Right cardiac atrium (tissue), 5 donors: ENCODE measurements around the gene ZNF782. TPM values are rescaled to one million over a fixed set of nuclear protein-coding genes. Genes with fewer than 3 reads are reported as not detected.
"Not testable (repeated sequence)": the region's sequence is repeated elsewhere in the genome, so short reads cannot be mapped to it uniquely, and the experiment has no call there.

Experiments used
- ATAC-seq, 2 donors: fragments of 200-7000 bp; cut with Tn5 transposase; one replicate each; pipeline versions ENCODE4 v1.8.0 to v1.9.1; 2020; ENCODE audit warnings: moderate library complexity in 2 of 2, mild to moderate bottlenecking in 1 of 2
- DNase-seq, 3 donors: peaks; one replicate each; pipeline ENCODE4 v3.0.0-alpha.2; 2020
- H3K27ac ChIP-seq: one replicate; pipeline ENCODE4 v1.5.1; 2013; ENCODE audit warnings: mild to moderate bottlenecking, low read length, control low read depth, moderate library complexity
- H3K27me3 ChIP-seq: one replicate; pipeline ENCODE4 v1.6.1; 2013; ENCODE audit not compliant: control insufficient read depth, insufficient read depth
- H3K4me1 ChIP-seq: one replicate; pipeline ENCODE4 v1.6.1; 2013; ENCODE audit warnings: low read length; ENCODE audit not compliant: control insufficient read depth, insufficient read depth
- H3K4me3 ChIP-seq: one replicate; pipeline ENCODE4 v1.5.1; 2013; ENCODE audit warnings: low read length, control low read depth
- H3K9me3 ChIP-seq: one replicate; pipeline ENCODE4 v1.6.1; 2013; ENCODE audit warnings: low read length; ENCODE audit not compliant: control insufficient read depth
- WGBS: extraction: QIAGEN DNeasy Blood & Tissue Kit; methylation state at CpG from one replicate; pipeline ENCODE4 v1.1.7; 2013; 5-methylcytosine and 5-hydroxymethylcytosine counted together
- intact Hi-C, 4 donors: fragments of 100-400 bp; cut with DNase I; formaldehyde crosslinking; loops; one replicate each; pipeline versions ENCODE4 v1.11.0 to v1.14.0; 2022 to 2023
- long read RNA-seq, 4 donors: library from polyadenylated mRNA; unstranded; transcript quantifications; one replicate each; pipeline ENCODE4 v2.0.0, GENCODE V29; 2020 to 2021
- polyA plus RNA-seq: library from polyadenylated mRNA; stranded (reverse); fragments of 200-250 nt; gene quantifications from one replicate; pipeline ENCODE4 v1.2.3, GENCODE V29; 2013
- total RNA-seq, 4 donors: library from RNA; stranded (reverse); fragmentation: NEBNext Ultra II Directional; extraction: Animal tissue kit (Norgen Biotek cat#: 25700); gene quantifications; one replicate each; pipeline ENCODE4 v1.2.1, GENCODE V29; 2021
- donor health status: healthy with polysubstance abuse.
- donor health status: DM: no; HTN: yes; CAD: no.
- donor health status: DM: no; HTN: no; CAD: no.
- donor health status: DM: no; HTN: yes; CAD: no; lungs with severe emphysema.
- donor health status: DM: yes; HTN: yes; CAD: no.

Gene ZNF782
- total RNA-seq = 1 to 10 TPM; 2.9 to 4.3 (median 3.9) TPM
- polyA plus RNA-seq = 1.1 TPM
- long read RNA-seq, donor 1, partial matches to known transcripts = 0 of 3 reads
- long read RNA-seq, donor 1, other reads (novel, unspliced or antisense) = 3 of 3 reads
- long read RNA-seq, donor 2 = 0 reads
- long read RNA-seq, donor 3, partial matches to known transcripts = 1 of 2 reads
- long read RNA-seq, donor 3, other reads (novel, unspliced or antisense) = 0 of 2 reads
- long read RNA-seq, donor 4, partial matches to known transcripts = 1 of 1 reads
- long read RNA-seq, donor 4, other reads (novel, unspliced or antisense) = 0 of 1 reads

- peaks cover 12% of the 10 kb centered on the region for H3K4me1 ChIP-seq
- intact Hi-C loops = no loop called here
- ATAC-seq (peak; percentile 99 to 100), DNase-seq (peak; percentile 94 to 97 (median 97))
- under 1% methylated on average over 67 of the region's 67 CpGs for WGBS
- H3K27ac ChIP-seq = peak within 1 kb of the TSS; percentile 44
- H3K9me3 ChIP-seq = no peaks in the 10 kb centered on the region
- H3K27me3 ChIP-seq = no peaks in the 10 kb centered on the region
- peak within 1 kb of the TSS; percentile 89 for H3K4me3 ChIP-seq
These were observed at the start of gene ZNF782 for GRCh38 chr9:96853781-96854650. Gene ZNF782 (minus strand): TSS chr9:96854514. CDS start chr9:96851961, 2,553 bp downstream.

GRCh38 chr9:96900010-96900409 is 45.7 kb upstream of the ZNF782 start:
- 91% methylated on average over 1 of the region's 2 CpGs for WGBS
- intact Hi-C loops, H3K4me1 ChIP-seq, ATAC-seq, H3K27me3 ChIP-seq, DNase-seq, H3K9me3 ChIP-seq, H3K27ac ChIP-seq, H3K4me3 ChIP-seq: not testable (repeated sequence)

GRCh38 chr9:96892131-96892530 is 37.8 kb upstream of the ZNF782 start:
- Histone ChIP-seq H3K4me1 (no peaks in the 10 kb centered on the region), H3K4me3 (no peak overlapping the region), H3K27ac (no peak overlapping the region), H3K27me3 (no peaks in the 10 kb centered on the region), H3K9me3 (no peaks in the 10 kb centered on the region)
- no peak for DNase-seq
- intact Hi-C loops = no loop called here
- WGBS = 98% methylated on average over 7 of the region's 7 CpGs
- ATAC-seq = no peak

GRCh38 chr9:96888591-96888990 is 34.3 kb upstream of the ZNF782 start:
- H3K27ac ChIP-seq = no peak overlapping the region
- no peaks in the 10 kb centered on the region for H3K27me3 ChIP-seq
- DNase-seq (no peak), ATAC-seq (no peak)
- WGBS = 89% methylated on average over 4 of the region's 4 CpGs
- no peaks in the 10 kb centered on the region for H3K9me3 ChIP-seq
- intact Hi-C loops = no loop called here
- no peak overlapping the region for H3K4me3 ChIP-seq
- H3K4me1 ChIP-seq = no peaks in the 10 kb centered on the region

GRCh38 chr9:96885424-96885823 is 31.1 kb upstream of the ZNF782 start:
- Histone ChIP-seq H3K27me3 (no peaks in the 10 kb centered on the region), H3K4me1 (no peaks in the 10 kb centered on the region), H3K4me3 (no peak overlapping the region), H3K9me3 (no peaks in the 10 kb centered on the region), H3K27ac (no peak overlapping the region)
- ATAC-seq (no peak), DNase-seq (no peak)
- intact Hi-C loops = no loop called here

- no peak overlapping the region for H3K4me3 ChIP-seq
- ATAC-seq = no peak
- 76% methylated on average over 2 of the region's 2 CpGs for WGBS
These were observed 30.1 kb upstream of the ZNF782 start for GRCh38 chr9:96884443-96884842.

GRCh38 chr9:96883922-96884321 is 29.6 kb upstream of the ZNF782 start:
- Histone ChIP-seq H3K4me3 (no peak overlapping the region), H3K27me3 (no peaks in the 10 kb centered on the region), H3K4me1 (no peaks in the 10 kb centered on the region), H3K27ac (no peak overlapping the region), H3K9me3 (no peaks in the 10 kb centered on the region)
- WGBS = 58% methylated on average over 1 of the region's 1 CpG
- DNase-seq (no peak), ATAC-seq (peak in 1 of 2 donors; percentile 33)
- intact Hi-C loops = no loop called here

More at GRCh38 chr9:96884443-96884842, 30.1 kb upstream of the ZNF782 start:
- Histone ChIP-seq H3K9me3 (no peaks in the 10 kb centered on the region), H3K4me1 (no peaks in the 10 kb centered on the region), H3K27me3 (no peaks in the 10 kb centered on the region), H3K27ac (no peak overlapping the region)
- DNase-seq = no peak
- intact Hi-C loops = no loop called here

- Histone ChIP-seq H3K27ac (no peak overlapping the region), H3K27me3 (no peaks in the 10 kb centered on the region), H3K4me3 (no peak overlapping the region), H3K4me1 (no peaks in the 10 kb centered on the region), H3K9me3 (no peaks in the 10 kb centered on the region)
- ATAC-seq (peak in 1 of 2 donors; percentile 41), DNase-seq (no peak)
- intact Hi-C loops = no loop called here
- 6% methylated on average over 43 of the region's 43 CpGs for WGBS
These were observed 23.0 kb upstream of the ZNF782 start for GRCh38 chr9:96877269-96877668.

- DNase-seq = peak; percentile 54 to 75 (median 71)
- no peaks in the 10 kb centered on the region for H3K4me1 ChIP-seq
- H3K27me3 ChIP-seq = no peaks in the 10 kb centered on the region
- intact Hi-C loops = no loop called here
- no peaks in the 10 kb centered on the region for H3K9me3 ChIP-seq
- peak; percentile 84 for ATAC-seq
- no peak overlapping the region for H3K27ac ChIP-seq
- peak overlapping the region; percentile 38 for H3K4me3 ChIP-seq
- WGBS = 1% methylated on average over 43 of the region's 43 CpGs
These were observed 21.3 kb upstream of the ZNF782 start for GRCh38 chr9:96875461-96876142.

GRCh38 chr9:96874947-96875460 is 20.7 kb upstream of the ZNF782 start:
- WGBS = 39% methylated on average over 13 of the region's 13 CpGs
- no peak for DNase-seq
- no peaks in the 10 kb centered on the region for H3K4me1 ChIP-seq
- H3K27ac ChIP-seq = no peak overlapping the region
- H3K4me3 ChIP-seq = peak overlapping the region; percentile 38
- ATAC-seq = peak; percentile 70 to 71
- intact Hi-C loops = no loop called here
- no peaks in the 10 kb centered on the region for H3K27me3 ChIP-seq
- H3K9me3 ChIP-seq = no peaks in the 10 kb centered on the region
